Measurements from ENCODE around the gene HPD.

- no peak for TF ChIP-seq ARNT (IDR thresholded peaks at IDR 0.05)
- no peak for TF ChIP-seq NFRKB (IDR thresholded peaks at IDR 0.05)
- no peak; the same call in 1 of the 2 replicates for TF ChIP-seq PKNOX1 (IDR thresholded peaks at IDR 0.05)
- TF ChIP-seq HDGF (IDR thresholded peaks at IDR 0.05; ENCODE audit: borderline replicate concordance), result no peak
- no peak for TF ChIP-seq ZNF384 (IDR thresholded peaks at IDR 0.05)
- no peak for TF ChIP-seq SUZ12 (IDR thresholded peaks at IDR 0.05)
- TF ChIP-seq FOXA1 (IDR thresholded peaks at IDR 0.05), result no peak
- no peak; the same call in 1 of the 2 replicates for TF ChIP-seq TARDBP (IDR thresholded peaks at IDR 0.05)
- TF ChIP-seq ELF4 (IDR thresholded peaks at IDR 0.05), result no peak
- no peak for TF ChIP-seq FOXK2 (IDR thresholded peaks at IDR 0.05)
- TF ChIP-seq L3MBTL2 (conservative IDR thresholded peaks at IDR 0.05), result peak; percentile 83
- TF ChIP-seq SP1 (IDR thresholded peaks at IDR 0.05), result no peak
Observed at GRCh38 chr12:121793838-121794533, 64.7 kb downstream of the HPD start.

All from HEK293T (cell line).